Choroid plexus epithelial cell (primary cell): ENCODE measurements around the gene WDR87.
"Not testable (repeated sequence)": the region's sequence is repeated elsewhere in the genome, so short reads cannot be mapped to it uniquely, and the experiment has no call there.

Source experiments
- DNase-seq: peaks from one replicate; pipeline ENCODE4 v3.0.0-alpha.2; 2010; ENCODE audit warnings: low read depth
- H3K4me3 ChIP-seq: 2 replicates; pipeline ENCODE4 v1.5.1; 2011; ENCODE audit warnings: low read depth, mild to moderate bottlenecking, control low read depth, low read length, moderate library complexity
- CTCF ChIP-seq: conservative IDR thresholded peaks from 2 replicates; pipeline ENCODE4 v1.5.1; 2011; ENCODE audit warnings: low read depth, mild to moderate bottlenecking, control low read depth, inconsistent platforms, low read length, moderate library complexity

WDR87 gene

GRCh38 chr19:37925212-37925611 lies 18.8 kb upstream of the WDR87 start:
- DNase-seq = no peak
- no peak for TF ChIP-seq CTCF
- no peak overlapping the region for H3K4me3 ChIP-seq

GRCh38 chr19:37924573-37924972 lies 18.2 kb upstream of the WDR87 start:
- H3K4me3 ChIP-seq, DNase-seq: not testable (repeated sequence)

DNA sequence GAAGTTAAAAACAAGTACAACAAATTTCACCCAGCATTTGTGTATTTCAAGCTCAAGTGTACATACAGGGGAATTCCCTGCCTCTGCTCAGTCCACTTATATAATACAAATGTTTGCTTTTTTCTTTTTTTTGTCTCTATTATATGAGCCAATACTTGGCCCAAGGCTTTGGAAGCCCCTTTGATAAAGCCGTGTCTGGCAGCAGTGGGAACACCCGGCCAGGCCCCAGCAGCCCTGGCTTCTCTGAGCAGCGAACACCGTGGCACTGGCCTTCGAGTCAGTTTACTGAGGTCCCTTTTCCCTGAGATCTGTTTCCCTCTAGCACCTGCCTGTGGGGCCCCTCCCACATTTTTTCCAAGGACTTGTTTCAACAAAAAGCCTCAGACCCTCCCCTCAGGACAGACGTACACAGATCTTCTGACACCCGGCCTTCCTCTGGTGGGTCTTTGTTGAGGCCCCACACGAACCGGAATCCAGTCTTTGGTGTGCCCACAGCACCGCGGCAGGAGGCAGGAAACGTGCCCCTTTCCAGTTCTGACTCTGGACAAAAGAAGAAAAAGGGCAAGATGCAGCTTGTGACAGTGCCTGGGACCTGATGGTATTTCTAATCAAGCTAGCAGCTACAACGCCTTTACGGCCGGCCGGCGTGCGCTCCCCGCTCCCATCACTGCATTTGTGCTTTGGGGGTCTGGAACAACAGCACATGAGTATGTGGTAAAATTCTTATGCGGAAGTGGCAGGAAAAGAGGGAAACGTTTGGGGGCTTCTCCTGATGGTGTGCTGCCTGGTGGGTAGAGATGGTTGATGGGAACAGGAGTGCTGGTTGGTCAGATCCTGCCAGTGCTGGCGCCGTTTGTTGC lies 14.4 kb upstream of the WDR87 start:
- TF ChIP-seq CTCF = no peak
- H3K4me3 ChIP-seq = no peak overlapping the region

GRCh38 chr19:37914908-37915307 lies 8.5 kb upstream of the WDR87 start:
- TF ChIP-seq CTCF = no peak
- H3K4me3 ChIP-seq = no peak overlapping the region
- no peak for DNase-seq

More for the DNA sequence above, 14.4 kb upstream of the WDR87 start:
- no peak for DNase-seq

GRCh38 chr19:37909661-37910199 lies 3.3 kb upstream of the WDR87 start:
- no peak for DNase-seq
- TF ChIP-seq CTCF = no peak
- no peak overlapping the region for H3K4me3 ChIP-seq

DNA sequence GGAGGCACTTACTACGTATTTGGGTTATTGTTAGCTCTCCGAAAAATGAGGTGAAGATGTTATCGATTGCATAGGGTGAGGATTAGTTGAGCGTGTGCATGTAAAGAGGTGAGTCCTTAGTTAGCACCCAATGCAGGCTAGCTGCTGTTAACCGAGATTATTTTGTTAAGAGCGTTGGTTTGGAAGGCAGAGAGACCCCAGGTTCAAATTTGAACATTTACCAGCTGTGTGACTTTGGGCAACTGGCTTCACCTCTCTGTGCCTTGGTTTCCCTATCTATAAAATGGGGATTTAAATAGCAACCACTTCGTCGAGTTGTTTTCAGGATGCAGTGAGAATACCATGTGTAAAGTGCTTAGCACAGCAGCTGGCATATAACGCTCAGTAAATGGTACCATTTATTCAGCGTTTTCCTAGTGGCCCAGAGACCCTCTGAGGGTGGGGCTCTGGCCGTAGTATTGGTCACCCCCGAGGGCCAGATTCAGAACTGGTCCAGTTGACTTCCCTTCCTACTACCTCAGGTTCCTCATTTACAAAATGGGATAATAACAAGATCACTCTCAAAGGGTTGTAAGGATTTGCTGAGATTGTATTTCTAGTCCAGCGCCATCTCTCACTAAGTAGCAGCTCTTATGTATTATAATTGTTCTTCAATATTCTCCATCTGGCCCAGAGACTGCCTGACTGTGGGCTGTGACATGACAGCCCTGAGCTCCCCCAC lies 1.5 kb upstream of the WDR87 start:
- TF ChIP-seq CTCF = no peak
- peak; percentile 23 for DNase-seq
- H3K4me3 ChIP-seq = peak overlapping the region; percentile 85
